CD14-positive monocyte (primary cell): ENCODE measurements around the gene GNA12. TPM values are rescaled to one million over a fixed set of nuclear protein-coding genes. Genes with fewer than 3 reads are reported as not detected.
A peak's percentile ranks its signal among the peaks of the same experiment; 100 is the strongest.

Experiments
- DNase-seq, 3 donors: peaks; one replicate each; pipeline ENCODE4 v3.0.0-alpha.2; 2011 to 2022
- H2AFZ ChIP-seq: 2 replicates; pipeline ENCODE4 v1.6.0; 2012; ENCODE audit warnings: mild to moderate bottlenecking, low read depth, low read length, inconsistent platforms; ENCODE audit not compliant: insufficient read depth, poor library complexity, severe bottlenecking
- H3K27ac ChIP-seq, 2 donors: 1 replicate in 1 of 2; 2 replicates in 1 of 2; pipeline ENCODE4 v1.5.1; 2012 to 2013; ENCODE audit warnings: low read length in 2 of 2, control low read depth in 1 of 2, inconsistent platforms in 1 of 2, low read depth in 1 of 2, mild to moderate bottlenecking in 1 of 2
- H3K27me3 ChIP-seq, 2 donors: one replicate each; pipeline versions ENCODE4 v1.6.0 to v1.6.1; 2011 to 2013; ENCODE audit warnings: low read length in 2 of 2; ENCODE audit not compliant: control insufficient read depth in 2 of 2, insufficient read depth in 2 of 2
- H3K36me3 ChIP-seq, 2 donors: replicated peaks in 1 of 2; 1 replicate in 1 of 2; 2 replicates in 1 of 2; pipeline versions ENCODE4 v1.5.1 to v1.6.1; 2012 to 2013; ENCODE audit warnings: low read length in 2 of 2, control low read depth in 1 of 2, inconsistent platforms in 1 of 2, mild to moderate bottlenecking in 1 of 2; ENCODE audit not compliant: insufficient read depth in 2 of 2, control insufficient read depth in 1 of 2
- H3K4me1 ChIP-seq, 2 donors: 1 replicate in 1 of 2; 2 replicates in 1 of 2; pipeline versions ENCODE4 v1.5.1 to v1.6.1; 2012 to 2013; ENCODE audit warnings: low read length in 2 of 2, control low read depth in 1 of 2, inconsistent platforms in 1 of 2, mild to moderate bottlenecking in 1 of 2, moderate library complexity in 1 of 2; ENCODE audit not compliant: insufficient read depth in 2 of 2, control insufficient read depth in 1 of 2
- H3K4me2 ChIP-seq: replicated peaks from 2 replicates; pipeline ENCODE3; 2012; ENCODE audit warnings: low read length, moderate library complexity, mild to moderate bottlenecking; ENCODE audit not compliant: poor library complexity, severe bottlenecking; ENCODE audit errors: extremely low read depth
- H3K4me3 ChIP-seq, 3 experiments: fragments of 200-600 bp in 1 of 3; sonication (generic) in 1 of 3; replicated peaks in 1 of 3; 1 replicate in 2 of 3; 2 replicates in 1 of 3; pipeline ENCODE4 v1.5.1; 2011 to 2013; ENCODE audit warnings: low read length in 3 of 3, mild to moderate bottlenecking in 3 of 3, control low read depth in 2 of 3, low read depth in 2 of 3, inconsistent platforms in 1 of 3, moderate library complexity in 1 of 3
- H3K79me2 ChIP-seq: 2 replicates; pipeline ENCODE4 v1.6.0; 2012; ENCODE audit warnings: mild to moderate bottlenecking, control low read depth, inconsistent platforms, low read length, moderate library complexity; ENCODE audit not compliant: insufficient read depth
- H3K9ac ChIP-seq: 2 replicates; pipeline ENCODE4 v1.6.0; 2017; ENCODE audit warnings: low read length, mild to moderate bottlenecking; ENCODE audit not compliant: insufficient read depth, poor library complexity, severe bottlenecking
- H3K9me3 ChIP-seq, 2 donors: replicated peaks in 1 of 2; 1 replicate in 1 of 2; 2 replicates in 1 of 2; pipeline versions ENCODE4 v1.5.1 to v1.6.1; 2012 to 2013; ENCODE audit warnings: low read length in 2 of 2, control low read depth in 1 of 2; ENCODE audit not compliant: control insufficient read depth in 1 of 2, insufficient read depth in 1 of 2
- H4K20me1 ChIP-seq: 2 replicates; pipeline ENCODE4 v1.6.0; 2012; ENCODE audit warnings: mild to moderate bottlenecking, low read length, control low read depth, moderate library complexity; ENCODE audit not compliant: insufficient read depth
- H3K27ac Mint-ChIP-seq, 7 donors: one replicate each; pipeline ENCODE4 v1.8.0; 2020; ENCODE audit warnings: mild to moderate bottlenecking in 7 of 7, mixed read lengths in 7 of 7, moderate library complexity in 6 of 7, inconsistent platforms in 2 of 7
- H3K27me3 Mint-ChIP-seq, 3 donors: one replicate each; pipeline ENCODE4 v1.8.0; 2021 to 2022; ENCODE audit warnings: low read depth in 3 of 3, mild to moderate bottlenecking in 3 of 3, mixed read lengths in 3 of 3, moderate library complexity in 3 of 3, inconsistent platforms in 1 of 3
- H3K36me3 Mint-ChIP-seq, 2 donors: one replicate each; pipeline ENCODE4 v1.8.0; 2020; ENCODE audit warnings: mixed read lengths in 2 of 2, inconsistent platforms in 1 of 2, mild to moderate bottlenecking in 1 of 2
- H3K4me1 Mint-ChIP-seq: one replicate; pipeline ENCODE4 v1.8.0; 2020; ENCODE audit warnings: mild to moderate bottlenecking, mixed read lengths
- H3K4me3 Mint-ChIP-seq, 2 donors: one replicate each; pipeline ENCODE4 v1.8.0; 2020; ENCODE audit warnings: mild to moderate bottlenecking in 2 of 2, mixed read lengths in 2 of 2, moderate library complexity in 1 of 2
- H3K9me3 Mint-ChIP-seq, 7 donors: one replicate each; pipeline ENCODE4 v1.8.0; 2020 to 2022; ENCODE audit warnings: mixed read lengths in 7 of 7, mild to moderate bottlenecking in 6 of 7, moderate library complexity in 6 of 7, inconsistent platforms in 2 of 7
- WGBS: methylation state at CpG from one replicate; pipeline ENCODE4 v1.1.5; 2013; ENCODE audit warnings: missing lambda C conversion rate; ENCODE audit not compliant: insufficient coverage; 5-methylcytosine and 5-hydroxymethylcytosine counted together
- intact Hi-C, 2 donors: fragments of 100-400 bp; cut with micrococcal nuclease; formaldehyde crosslinking; loops; one replicate each; pipeline versions ENCODE4 v1.15.0 to v1.15.1; 2023
- polyA plus RNA-seq, 3 donors: library from polyadenylated mRNA; depleted of rRNA in 1 of 3; unstranded in 2 of 3; stranded (reverse) in 1 of 3; fragments of 300-500 nt in 2 of 3; fragments of >200 nt in 1 of 3; fragmentation: Illumina TruSeq in 2 of 3; gene quantifications; 1 replicate in 2 of 3; 2 replicates in 1 of 3; pipeline ENCODE4 v1.2.3, GENCODE V29; 2012 to 2021
- TF ChIP-seq, protein P1 (sequence below): fragments of 200-600 bp; IDR thresholded peaks from one replicate; pipeline ENCODE4 v1.8.0; 2022; ENCODE audit warnings: antibody characterized with exemption, mild to moderate bottlenecking

The GNA12 gene
- polyA plus RNA-seq, 3 donors, result 3.4 to 25.9 (median 10.6) TPM

DNA sequence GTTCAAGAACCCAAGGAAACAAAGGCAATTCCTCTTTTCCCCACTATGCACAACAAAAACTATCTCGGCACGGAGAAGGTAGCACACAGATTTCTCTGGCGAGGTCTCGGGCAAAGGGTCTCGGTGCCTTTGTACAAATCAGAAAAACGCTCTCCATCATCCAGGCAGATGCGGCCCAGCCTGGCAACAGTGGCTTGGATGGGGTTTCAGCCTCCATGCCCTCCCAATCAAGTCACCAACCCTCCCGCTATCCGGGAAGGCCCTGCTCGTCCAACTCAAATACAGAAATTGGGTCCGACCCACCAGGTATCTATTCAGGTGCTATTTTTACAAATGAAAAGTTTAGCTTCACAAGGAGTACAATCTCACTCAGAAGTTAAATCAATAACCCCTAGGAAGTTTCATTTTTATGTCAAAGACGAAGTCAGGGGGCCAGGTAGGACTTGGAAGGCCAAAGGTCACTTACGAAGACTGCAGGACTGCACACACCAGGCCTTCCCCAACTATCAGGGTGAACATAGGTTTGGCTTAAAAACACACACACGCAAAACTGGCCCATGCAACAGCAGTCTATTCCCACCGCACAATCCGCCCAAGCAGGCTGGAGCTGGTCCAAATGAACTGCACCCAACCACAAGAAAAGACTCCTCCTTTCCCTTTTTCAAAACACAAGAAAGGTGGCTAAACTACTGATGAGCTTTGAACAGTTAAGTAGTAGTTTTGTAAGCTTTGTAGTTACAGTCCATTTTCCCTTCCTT is 43.0 kb downstream of the GNA12 start:
- Mint-ChIP-seq H3K4me1 (peaks cover 33% of the 10 kb centered on the region), H3K27me3 (no peaks in the 10 kb centered on the region), H3K4me3 (no peak overlapping the region), H3K27ac (peak overlapping the region in 3 of 7 donors; percentile 28 to 58 (median 54)), H3K36me3 (peaks cover 5 to 15% of the 10 kb centered on the region in 2 donors), H3K9me3 (no peaks in the 10 kb centered on the region)
- H4K20me1 ChIP-seq, result no peaks in the 10 kb centered on the region
- no peaks in the 10 kb centered on the region for H3K36me3 ChIP-seq
- H3K9ac ChIP-seq, result no peak overlapping the region
- H3K27ac ChIP-seq, result no peak overlapping the region
- TF ChIP-seq, protein P1, sequence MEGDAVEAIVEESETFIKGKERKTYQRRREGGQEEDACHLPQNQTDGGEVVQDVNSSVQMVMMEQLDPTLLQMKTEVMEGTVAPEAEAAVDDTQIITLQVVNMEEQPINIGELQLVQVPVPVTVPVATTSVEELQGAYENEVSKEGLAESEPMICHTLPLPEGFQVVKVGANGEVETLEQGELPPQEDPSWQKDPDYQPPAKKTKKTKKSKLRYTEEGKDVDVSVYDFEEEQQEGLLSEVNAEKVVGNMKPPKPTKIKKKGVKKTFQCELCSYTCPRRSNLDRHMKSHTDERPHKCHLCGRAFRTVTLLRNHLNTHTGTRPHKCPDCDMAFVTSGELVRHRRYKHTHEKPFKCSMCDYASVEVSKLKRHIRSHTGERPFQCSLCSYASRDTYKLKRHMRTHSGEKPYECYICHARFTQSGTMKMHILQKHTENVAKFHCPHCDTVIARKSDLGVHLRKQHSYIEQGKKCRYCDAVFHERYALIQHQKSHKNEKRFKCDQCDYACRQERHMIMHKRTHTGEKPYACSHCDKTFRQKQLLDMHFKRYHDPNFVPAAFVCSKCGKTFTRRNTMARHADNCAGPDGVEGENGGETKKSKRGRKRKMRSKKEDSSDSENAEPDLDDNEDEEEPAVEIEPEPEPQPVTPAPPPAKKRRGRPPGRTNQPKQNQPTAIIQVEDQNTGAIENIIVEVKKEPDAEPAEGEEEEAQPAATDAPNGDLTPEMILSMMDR, result no peak
- peaks cover 14% of the 10 kb centered on the region for H3K79me2 ChIP-seq
- intact Hi-C loops, result no loop called here
- DNase-seq, result no peak
- no peak overlapping the region for H2AFZ ChIP-seq
- H3K4me2 ChIP-seq, result no peak overlapping the region
- whole genome bisulfite sequencing, result 75% methylated on average over 10 of the region's 16 CpGs
- peaks cover 10 to 15% of the 10 kb centered on the region in 2 donors for H3K4me1 ChIP-seq
- no peaks in the 10 kb centered on the region for H3K27me3 ChIP-seq
- no peak overlapping the region for H3K4me3 ChIP-seq
- H3K9me3 ChIP-seq, result no peaks in the 10 kb centered on the region

DNA sequence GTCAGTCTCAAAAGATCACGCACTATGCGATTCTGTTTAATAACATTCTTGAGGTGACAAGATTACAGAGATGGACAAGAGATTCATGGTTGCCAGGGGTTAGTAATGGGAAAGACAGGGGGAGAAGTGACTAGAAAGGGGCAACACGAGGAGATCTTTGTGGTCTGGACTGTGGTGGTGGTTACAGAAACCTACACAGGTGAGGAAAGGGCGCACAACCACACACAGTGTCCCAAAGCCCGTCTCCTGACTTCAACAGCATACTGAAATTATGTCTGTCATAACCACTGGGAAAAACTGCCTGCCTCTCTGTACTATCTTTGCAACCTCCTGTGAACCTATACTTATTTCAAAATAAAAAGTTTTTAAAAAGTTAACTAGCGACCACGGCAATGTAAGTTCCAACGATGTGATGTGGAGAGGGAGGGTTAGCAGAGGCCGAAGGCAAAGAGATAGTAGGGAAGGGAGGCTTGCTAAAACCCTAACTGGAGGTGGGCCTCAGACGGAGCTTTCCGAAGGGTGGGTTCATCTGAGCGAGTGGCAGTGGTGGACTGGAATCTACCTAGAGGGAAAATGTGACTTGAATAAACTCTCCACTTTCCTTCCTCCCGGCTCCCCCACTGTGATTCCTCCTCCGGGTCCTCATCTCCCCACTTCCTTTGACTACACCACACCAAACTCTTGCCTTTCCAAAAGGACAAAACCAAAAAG is 43.7 kb downstream of the GNA12 start:
- H3K36me3 ChIP-seq, result no peaks in the 10 kb centered on the region
- H3K27me3 Mint-ChIP-seq, result no peaks in the 10 kb centered on the region
- H3K4me3 ChIP-seq, result no peak overlapping the region
- no peak overlapping the region for H3K9ac ChIP-seq
- no peak for DNase-seq
- H3K27ac ChIP-seq, result no peak overlapping the region
- intact Hi-C loops, result no loop called here
- TF ChIP-seq, protein P1, result no peak
- H3K4me1 ChIP-seq, result peaks cover 10 to 16% of the 10 kb centered on the region in 2 donors
- H3K27me3 ChIP-seq, result no peaks in the 10 kb centered on the region
- H3K79me2 ChIP-seq, result peaks cover 9% of the 10 kb centered on the region
- H3K4me2 ChIP-seq, result no peak overlapping the region
- no peaks in the 10 kb centered on the region for H3K9me3 ChIP-seq
- H3K36me3 Mint-ChIP-seq, result peaks cover 6 to 15% of the 10 kb centered on the region in 2 donors
- H3K9me3 Mint-ChIP-seq, result no peaks in the 10 kb centered on the region
- H4K20me1 ChIP-seq, result no peaks in the 10 kb centered on the region
- peak overlapping the region in 1 of 7 donors; percentile 54 for H3K27ac Mint-ChIP-seq
- H3K4me1 Mint-ChIP-seq, result peaks cover 33% of the 10 kb centered on the region
- no peak overlapping the region for H3K4me3 Mint-ChIP-seq
- WGBS, result 97% methylated on average over 8 of the region's 14 CpGs
- no peak overlapping the region for H2AFZ ChIP-seq
